Neural progenitor cell (in vitro differentiated cells): ENCODE data around the gene CDK5RAP2. TPM values are rescaled to one million over a fixed set of nuclear protein-coding genes. Genes with fewer than 3 reads are reported as not detected.

ENCODE experiments used
- DNase-seq: peaks from one replicate; pipeline ENCODE4 v3.0.0-alpha.2; 2016; ENCODE audit warnings: low spot score
- H2AFZ ChIP-seq: fragments of 200-600 bp; sonication (generic); replicated peaks from 2 replicates; pipeline ENCODE4 v1.6.1; 2016; ENCODE audit warnings: antibody characterized with exemption
- H3F3A ChIP-seq: fragments of 200-600 bp; sonication (generic); 2 replicates; pipeline ENCODE4 v1.6.1; 2016; ENCODE audit warnings: antibody characterized with exemption, low read depth
- H3K27ac ChIP-seq: fragments of 200-600 bp; sonication (generic); 2 replicates; pipeline ENCODE4 v1.5.1; 2016; ENCODE audit warnings: mild to moderate bottlenecking
- H3K27me3 ChIP-seq: fragments of 200-600 bp; sonication (generic); 2 replicates; pipeline ENCODE4 v1.6.1; 2016; ENCODE audit warnings: mild to moderate bottlenecking, moderate library complexity
- H3K36me3 ChIP-seq: fragments of 200-600 bp; sonication (generic); 2 replicates; pipeline ENCODE4 v1.5.1; 2016
- H3K4me1 ChIP-seq: fragments of 200-600 bp; sonication (generic); 2 replicates; pipeline ENCODE4 v1.6.1; 2016; ENCODE audit warnings: mixed run types
- H3K4me2 ChIP-seq: fragments of 200-600 bp; sonication (generic); 2 replicates; pipeline ENCODE4 v1.6.1; 2016
- H3K4me3 ChIP-seq: fragments of 200-600 bp; sonication (generic); 2 replicates; pipeline ENCODE4 v1.5.1; 2016
- H3K79me2 ChIP-seq: fragments of 200-600 bp; sonication (generic); 2 replicates; pipeline ENCODE4 v1.6.1; 2016; ENCODE audit warnings: low read depth
- H3K9ac ChIP-seq: fragments of 200-600 bp; sonication (generic); 2 replicates; pipeline ENCODE4 v1.6.1; 2016
- H3K9me3 ChIP-seq: fragments of 200-600 bp; sonication (generic); 2 replicates; pipeline ENCODE4 v1.5.1; 2016; ENCODE audit warnings: low read depth
- H4K20me1 ChIP-seq: fragments of 200-600 bp; sonication (generic); 2 replicates; pipeline ENCODE4 v1.6.1; 2016; ENCODE audit warnings: low read depth
- H3K27ac Mint-ChIP-seq: 3 replicates; pipeline ENCODE4 v1.8.0; 2021; ENCODE audit warnings: mixed read lengths
- H3K27me3 Mint-ChIP-seq: 2 replicates; pipeline ENCODE4 v1.8.0; 2022; ENCODE audit warnings: low read depth, mild to moderate bottlenecking, inconsistent platforms, moderate library complexity, mixed read lengths; ENCODE audit not compliant: insufficient read depth
- H3K36me3 Mint-ChIP-seq: 3 replicates; pipeline ENCODE4 v1.8.0; 2021; ENCODE audit warnings: mixed read lengths
- H3K4me1 Mint-ChIP-seq: 3 replicates; pipeline ENCODE4 v1.8.0; 2021; ENCODE audit warnings: mixed read lengths
- H3K4me3 Mint-ChIP-seq: 3 replicates; pipeline ENCODE4 v1.8.0; 2021; ENCODE audit warnings: mild to moderate bottlenecking, moderate library complexity, mixed read lengths
- H3K9me3 Mint-ChIP-seq: 3 replicates; pipeline ENCODE4 v1.8.0; 2020; ENCODE audit warnings: mixed read lengths
- EZH2 ChIP-seq: fragments of 200-600 bp; sonication (generic); IDR thresholded peaks from 2 replicates; pipeline ENCODE4 v1.6.1; 2017; ENCODE audit warnings: antibody characterized with exemption, mild to moderate bottlenecking, moderate library complexity
- EZH2phosphoT487 ChIP-seq: fragments of 200-600 bp; sonication (generic); IDR thresholded peaks from 2 replicates; pipeline ENCODE4 v1.6.1; 2017; ENCODE audit warnings: antibody characterized with exemption
- total RNA-seq: library from RNA; depleted of rRNA; stranded (reverse); fragments of >200 nt; gene quantifications from 2 replicates; pipeline ENCODE4 v1.2.3, GENCODE V29; 2015; ENCODE audit warnings: low replicate concordance
- TF ChIP-seq, protein P1 (sequence below): fragments of 200-600 bp; sonication (generic); IDR thresholded peaks from 2 replicates; pipeline ENCODE4 v1.5.1; 2017; ENCODE audit warnings: antibody characterized with exemption, mild to moderate bottlenecking

Gene CDK5RAP2
- total RNA-seq, 1 donor from 2014 or later: 62.5 TPM

- Histone ChIP-seq H3K4me2 (no peak overlapping the region), H3K79me2 (no peaks in the 10 kb centered on the region), H2AFZ (no peak overlapping the region), H3F3A (no peaks in the 10 kb centered on the region), H3K4me1 (peaks cover 13% of the 10 kb centered on the region), H3K36me3 (no peaks in the 10 kb centered on the region), H3K9me3 (no peaks in the 10 kb centered on the region), H3K27me3 (no peaks in the 10 kb centered on the region), H3K9ac (no peak overlapping the region), H3K4me3 (no peak overlapping the region), H4K20me1 (peaks cover 6% of the 10 kb centered on the region), H3K27ac (no peak overlapping the region)
- Mint-ChIP-seq H3K27me3 (peaks cover 7% of the 10 kb centered on the region), H3K4me3 (no peak overlapping the region), H3K9me3 (no peaks in the 10 kb centered on the region), H3K27ac (no peak overlapping the region), H3K4me1 (peaks cover 13% of the 10 kb centered on the region), H3K36me3 (peaks cover 14% of the 10 kb centered on the region)
- DNase-seq: no peak
- TF ChIP-seq, protein P1, sequence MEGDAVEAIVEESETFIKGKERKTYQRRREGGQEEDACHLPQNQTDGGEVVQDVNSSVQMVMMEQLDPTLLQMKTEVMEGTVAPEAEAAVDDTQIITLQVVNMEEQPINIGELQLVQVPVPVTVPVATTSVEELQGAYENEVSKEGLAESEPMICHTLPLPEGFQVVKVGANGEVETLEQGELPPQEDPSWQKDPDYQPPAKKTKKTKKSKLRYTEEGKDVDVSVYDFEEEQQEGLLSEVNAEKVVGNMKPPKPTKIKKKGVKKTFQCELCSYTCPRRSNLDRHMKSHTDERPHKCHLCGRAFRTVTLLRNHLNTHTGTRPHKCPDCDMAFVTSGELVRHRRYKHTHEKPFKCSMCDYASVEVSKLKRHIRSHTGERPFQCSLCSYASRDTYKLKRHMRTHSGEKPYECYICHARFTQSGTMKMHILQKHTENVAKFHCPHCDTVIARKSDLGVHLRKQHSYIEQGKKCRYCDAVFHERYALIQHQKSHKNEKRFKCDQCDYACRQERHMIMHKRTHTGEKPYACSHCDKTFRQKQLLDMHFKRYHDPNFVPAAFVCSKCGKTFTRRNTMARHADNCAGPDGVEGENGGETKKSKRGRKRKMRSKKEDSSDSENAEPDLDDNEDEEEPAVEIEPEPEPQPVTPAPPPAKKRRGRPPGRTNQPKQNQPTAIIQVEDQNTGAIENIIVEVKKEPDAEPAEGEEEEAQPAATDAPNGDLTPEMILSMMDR: no peak
- TF ChIP-seq EZH2phosphoT487 (no peak), EZH2 (no peak)
Measured at GRCh38 chr9:120387257-120388002, 192.5 kb downstream of the CDK5RAP2 start.

DNA sequence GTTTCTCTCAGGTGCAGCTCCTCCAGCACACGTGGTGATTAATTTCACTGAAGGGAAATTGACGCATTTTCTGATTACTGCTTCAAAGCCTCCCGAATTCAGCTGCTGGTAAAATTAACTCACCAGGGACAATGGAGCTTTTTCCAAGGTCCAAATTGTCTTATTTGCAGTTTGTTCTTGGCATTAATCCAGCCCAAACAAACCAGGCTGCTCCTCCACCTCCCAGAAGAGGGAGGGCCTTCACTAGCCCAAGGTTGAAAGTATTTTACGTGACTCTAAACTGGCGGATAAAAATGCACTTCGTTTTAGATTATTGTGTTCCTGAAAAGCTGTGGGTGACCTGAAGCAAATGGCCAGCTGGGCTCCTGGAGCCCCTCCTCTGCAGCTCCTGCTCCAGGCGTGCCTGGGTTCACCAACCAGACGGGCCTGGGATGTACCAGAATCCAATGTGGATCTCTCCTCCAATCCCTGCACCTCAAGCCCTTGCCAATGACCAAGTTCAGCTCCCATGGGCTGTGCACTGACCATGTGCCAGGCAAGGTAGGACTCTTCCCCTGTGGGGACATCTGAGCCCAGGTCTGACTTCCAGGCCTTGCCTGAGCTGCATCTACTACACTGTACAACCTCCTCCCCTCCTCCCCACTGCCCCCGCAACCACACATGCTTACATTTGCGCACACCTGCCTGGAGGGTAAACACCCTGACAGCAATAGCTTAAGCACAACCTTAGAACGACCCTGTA is 193.4 kb downstream of the CDK5RAP2 start:
- Histone ChIP-seq H3K9ac (no peak overlapping the region), H3K4me2 (no peak overlapping the region), H2AFZ (no peak overlapping the region), H3K4me1 (peaks cover 13% of the 10 kb centered on the region), H3K27me3 (no peaks in the 10 kb centered on the region), H3K9me3 (no peaks in the 10 kb centered on the region), H3K27ac (no peak overlapping the region), H3K79me2 (no peaks in the 10 kb centered on the region), H3K4me3 (no peak overlapping the region), H3F3A (no peaks in the 10 kb centered on the region), H4K20me1 (peaks cover 6% of the 10 kb centered on the region), H3K36me3 (no peaks in the 10 kb centered on the region)
- no peak for DNase-seq
- TF ChIP-seq, protein P1: no peak
- TF ChIP-seq EZH2phosphoT487 (no peak), EZH2 (no peak)
- Mint-ChIP-seq H3K27ac (no peak overlapping the region), H3K9me3 (no peaks in the 10 kb centered on the region), H3K27me3 (peaks cover 11% of the 10 kb centered on the region), H3K36me3 (peaks cover 14% of the 10 kb centered on the region), H3K4me1 (peaks cover 13% of the 10 kb centered on the region), H3K4me3 (no peak overlapping the region)

- Mint-ChIP-seq H3K4me3 (no peak overlapping the region), H3K9me3 (peaks cover 6% of the 10 kb centered on the region), H3K4me1 (peaks cover 13% of the 10 kb centered on the region), H3K36me3 (peaks cover 14% of the 10 kb centered on the region), H3K27me3 (peaks cover 12% of the 10 kb centered on the region), H3K27ac (no peak overlapping the region)
- H2AFZ ChIP-seq: no peak overlapping the region
- peaks cover 6% of the 10 kb centered on the region for H4K20me1 ChIP-seq
- no peak overlapping the region for H3K27ac ChIP-seq
- no peak for DNase-seq
- peaks cover 13% of the 10 kb centered on the region for H3K4me1 ChIP-seq
- TF ChIP-seq, protein P1: no peak
- TF ChIP-seq EZH2phosphoT487: no peak
- H3K9me3 ChIP-seq: no peaks in the 10 kb centered on the region
- H3K4me2 ChIP-seq: no peak overlapping the region
- H3K36me3 ChIP-seq: no peaks in the 10 kb centered on the region
- no peak overlapping the region for H3K9ac ChIP-seq
- no peaks in the 10 kb centered on the region for H3F3A ChIP-seq
- no peaks in the 10 kb centered on the region for H3K27me3 ChIP-seq
- H3K4me3 ChIP-seq: no peak overlapping the region
- H3K79me2 ChIP-seq: no peaks in the 10 kb centered on the region
Measured at GRCh38 chr9:120385606-120386389, 194.2 kb downstream of the CDK5RAP2 start.
